Measurements from ENCODE around the gene FUS. TPM values are rescaled to one million over a fixed set of nuclear protein-coding genes. Genes with fewer than 3 reads are reported as not detected.

FUS gene
- total and polyA plus RNA-seq, 2 of the 13 experiments (the other 11 are each of a cell fraction or from before 2014, with no cell fraction given) = 68.1 to 168 TPM

DNA sequence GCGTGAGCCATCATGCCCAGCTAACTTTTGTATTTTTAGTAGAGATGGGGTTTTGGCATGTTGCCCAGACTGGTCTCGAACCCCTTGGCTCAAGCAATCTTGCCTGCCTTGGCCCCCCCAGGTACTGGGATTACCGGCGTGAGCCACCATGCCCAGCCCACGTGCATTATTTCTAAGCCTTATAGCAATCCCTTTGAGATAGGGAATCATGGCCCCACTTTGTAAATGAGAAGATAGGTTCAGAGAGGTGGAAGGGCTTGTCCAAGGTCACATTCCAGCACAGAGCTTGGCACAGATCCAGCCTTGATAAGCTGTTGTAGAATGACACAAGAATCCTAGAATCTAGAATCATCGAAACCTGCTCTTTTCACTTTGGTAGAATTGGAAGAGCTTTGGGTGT is 26.8 kb downstream of the FUS start (continued):
- TF ChIP-seq, protein P1, sequence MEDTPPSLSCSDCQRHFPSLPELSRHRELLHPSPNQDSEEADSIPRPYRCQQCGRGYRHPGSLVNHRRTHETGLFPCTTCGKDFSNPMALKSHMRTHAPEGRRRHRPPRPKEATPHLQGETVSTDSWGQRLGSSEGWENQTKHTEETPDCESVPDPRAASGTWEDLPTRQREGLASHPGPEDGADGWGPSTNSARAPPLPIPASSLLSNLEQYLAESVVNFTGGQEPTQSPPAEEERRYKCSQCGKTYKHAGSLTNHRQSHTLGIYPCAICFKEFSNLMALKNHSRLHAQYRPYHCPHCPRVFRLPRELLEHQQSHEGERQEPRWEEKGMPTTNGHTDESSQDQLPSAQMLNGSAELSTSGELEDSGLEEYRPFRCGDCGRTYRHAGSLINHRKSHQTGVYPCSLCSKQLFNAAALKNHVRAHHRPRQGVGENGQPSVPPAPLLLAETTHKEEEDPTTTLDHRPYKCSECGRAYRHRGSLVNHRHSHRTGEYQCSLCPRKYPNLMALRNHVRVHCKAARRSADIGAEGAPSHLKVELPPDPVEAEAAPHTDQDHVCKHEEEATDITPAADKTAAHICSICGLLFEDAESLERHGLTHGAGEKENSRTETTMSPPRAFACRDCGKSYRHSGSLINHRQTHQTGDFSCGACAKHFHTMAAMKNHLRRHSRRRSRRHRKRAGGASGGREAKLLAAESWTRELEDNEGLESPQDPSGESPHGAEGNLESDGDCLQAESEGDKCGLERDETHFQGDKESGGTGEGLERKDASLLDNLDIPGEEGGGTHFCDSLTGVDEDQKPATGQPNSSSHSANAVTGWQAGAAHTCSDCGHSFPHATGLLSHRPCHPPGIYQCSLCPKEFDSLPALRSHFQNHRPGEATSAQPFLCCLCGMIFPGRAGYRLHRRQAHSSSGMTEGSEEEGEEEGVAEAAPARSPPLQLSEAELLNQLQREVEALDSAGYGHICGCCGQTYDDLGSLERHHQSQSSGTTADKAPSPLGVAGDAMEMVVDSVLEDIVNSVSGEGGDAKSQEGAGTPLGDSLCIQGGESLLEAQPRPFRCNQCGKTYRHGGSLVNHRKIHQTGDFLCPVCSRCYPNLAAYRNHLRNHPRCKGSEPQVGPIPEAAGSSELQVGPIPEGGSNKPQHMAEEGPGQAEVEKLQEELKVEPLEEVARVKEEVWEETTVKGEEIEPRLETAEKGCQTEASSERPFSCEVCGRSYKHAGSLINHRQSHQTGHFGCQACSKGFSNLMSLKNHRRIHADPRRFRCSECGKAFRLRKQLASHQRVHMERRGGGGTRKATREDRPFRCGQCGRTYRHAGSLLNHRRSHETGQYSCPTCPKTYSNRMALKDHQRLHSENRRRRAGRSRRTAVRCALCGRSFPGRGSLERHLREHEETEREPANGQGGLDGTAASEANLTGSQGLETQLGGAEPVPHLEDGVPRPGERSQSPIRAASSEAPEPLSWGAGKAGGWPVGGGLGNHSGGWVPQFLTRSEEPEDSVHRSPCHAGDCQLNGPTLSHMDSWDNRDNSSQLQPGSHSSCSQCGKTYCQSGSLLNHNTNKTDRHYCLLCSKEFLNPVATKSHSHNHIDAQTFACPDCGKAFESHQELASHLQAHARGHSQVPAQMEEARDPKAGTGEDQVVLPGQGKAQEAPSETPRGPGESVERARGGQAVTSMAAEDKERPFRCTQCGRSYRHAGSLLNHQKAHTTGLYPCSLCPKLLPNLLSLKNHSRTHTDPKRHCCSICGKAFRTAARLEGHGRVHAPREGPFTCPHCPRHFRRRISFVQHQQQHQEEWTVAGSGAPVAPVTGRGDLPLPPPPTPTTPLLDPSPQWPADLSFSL (CRISPR knock-in tag; IDR thresholded peaks at IDR 0.05) = no peak
- no peak for TF ChIP-seq NR1H2 (CRISPR knock-in tag; IDR thresholded peaks at IDR 0.05; ENCODE audit: borderline replicate concordance, low read depth)
- TF ChIP-seq FOXA3 (CRISPR knock-in tag; IDR thresholded peaks at IDR 0.05) = peak; percentile 66
- TF ChIP-seq GATAD1 (CRISPR knock-in tag; IDR thresholded peaks at IDR 0.05) = 0 out of 2 replicates have a peak, but pooled peaks have one; percentile 30
- TF ChIP-seq, protein P2, sequence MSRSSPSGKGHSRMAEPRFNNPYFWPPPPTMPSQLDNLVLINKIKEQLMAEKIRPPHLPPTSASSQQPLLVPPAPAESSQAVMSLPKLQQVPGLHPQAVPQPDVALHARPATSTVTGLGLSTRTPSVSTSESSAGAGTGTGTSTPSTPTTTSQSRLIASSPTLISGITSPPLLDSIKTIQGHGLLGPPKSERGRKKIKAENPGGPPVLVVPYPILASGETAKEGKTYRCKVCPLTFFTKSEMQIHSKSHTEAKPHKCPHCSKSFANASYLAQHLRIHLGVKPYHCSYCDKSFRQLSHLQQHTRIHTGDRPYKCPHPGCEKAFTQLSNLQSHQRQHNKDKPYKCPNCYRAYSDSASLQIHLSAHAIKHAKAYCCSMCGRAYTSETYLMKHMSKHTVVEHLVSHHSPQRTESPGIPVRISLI (CRISPR knock-in tag; IDR thresholded peaks at IDR 0.05; ENCODE audit: borderline replicate concordance) = no peak
- peak; percentile 12; the same call in 1 of the 2 replicates for TF ChIP-seq POGZ (CRISPR knock-in tag; IDR thresholded peaks at IDR 0.05)
- no peak for TF ChIP-seq ZNF629 (CRISPR knock-in tag; conservative IDR thresholded peaks at IDR 0.05)
- TF ChIP-seq TCF7L2 (IDR thresholded peaks at IDR 0.05; ENCODE audit: low read depth, low read length) = no peak
- TF ChIP-seq ZNF678 (CRISPR knock-in tag; IDR thresholded peaks at IDR 0.05) = no peak
- peak; percentile 73 for TF ChIP-seq SALL1 (CRISPR knock-in tag; IDR thresholded peaks at IDR 0.05)
- 0 out of 2 replicates have a peak, but pooled peaks have one; percentile 32 for TF ChIP-seq SP5 (CRISPR knock-in tag; IDR thresholded peaks at IDR 0.05; ENCODE audit: borderline replicate concordance, low read depth)
- peak in 1 of 2 experiments; percentile 66; a peak in 1 of 4 replicates for TF ChIP-seq KLF16 (CRISPR knock-in tag; IDR thresholded peaks at IDR 0.05)
- TF ChIP-seq, protein P3, sequence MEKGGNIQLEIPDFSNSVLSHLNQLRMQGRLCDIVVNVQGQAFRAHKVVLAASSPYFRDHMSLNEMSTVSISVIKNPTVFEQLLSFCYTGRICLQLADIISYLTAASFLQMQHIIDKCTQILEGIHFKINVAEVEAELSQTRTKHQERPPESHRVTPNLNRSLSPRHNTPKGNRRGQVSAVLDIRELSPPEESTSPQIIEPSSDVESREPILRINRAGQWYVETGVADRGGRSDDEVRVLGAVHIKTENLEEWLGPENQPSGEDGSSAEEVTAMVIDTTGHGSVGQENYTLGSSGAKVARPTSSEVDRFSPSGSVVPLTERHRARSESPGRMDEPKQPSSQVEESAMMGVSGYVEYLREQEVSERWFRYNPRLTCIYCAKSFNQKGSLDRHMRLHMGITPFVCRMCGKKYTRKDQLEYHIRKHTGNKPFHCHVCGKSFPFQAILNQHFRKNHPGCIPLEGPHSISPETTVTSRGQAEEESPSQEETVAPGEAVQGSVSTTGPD (CRISPR knock-in tag; IDR thresholded peaks at IDR 0.05) = no peak
- TF ChIP-seq PHF21A (CRISPR knock-in tag; IDR thresholded peaks at IDR 0.05) = peak; percentile 89
- TF ChIP-seq, protein P4, sequence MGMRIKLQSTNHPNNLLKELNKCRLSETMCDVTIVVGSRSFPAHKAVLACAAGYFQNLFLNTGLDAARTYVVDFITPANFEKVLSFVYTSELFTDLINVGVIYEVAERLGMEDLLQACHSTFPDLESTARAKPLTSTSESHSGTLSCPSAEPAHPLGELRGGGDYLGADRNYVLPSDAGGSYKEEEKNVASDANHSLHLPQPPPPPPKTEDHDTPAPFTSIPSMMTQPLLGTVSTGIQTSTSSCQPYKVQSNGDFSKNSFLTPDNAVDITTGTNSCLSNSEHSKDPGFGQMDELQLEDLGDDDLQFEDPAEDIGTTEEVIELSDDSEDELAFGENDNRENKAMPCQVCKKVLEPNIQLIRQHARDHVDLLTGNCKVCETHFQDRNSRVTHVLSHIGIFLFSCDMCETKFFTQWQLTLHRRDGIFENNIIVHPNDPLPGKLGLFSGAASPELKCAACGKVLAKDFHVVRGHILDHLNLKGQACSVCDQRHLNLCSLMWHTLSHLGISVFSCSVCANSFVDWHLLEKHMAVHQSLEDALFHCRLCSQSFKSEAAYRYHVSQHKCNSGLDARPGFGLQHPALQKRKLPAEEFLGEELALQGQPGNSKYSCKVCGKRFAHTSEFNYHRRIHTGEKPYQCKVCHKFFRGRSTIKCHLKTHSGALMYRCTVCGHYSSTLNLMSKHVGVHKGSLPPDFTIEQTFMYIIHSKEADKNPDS (CRISPR knock-in tag; IDR thresholded peaks at IDR 0.05) = no peak
- TF ChIP-seq, protein P5, sequence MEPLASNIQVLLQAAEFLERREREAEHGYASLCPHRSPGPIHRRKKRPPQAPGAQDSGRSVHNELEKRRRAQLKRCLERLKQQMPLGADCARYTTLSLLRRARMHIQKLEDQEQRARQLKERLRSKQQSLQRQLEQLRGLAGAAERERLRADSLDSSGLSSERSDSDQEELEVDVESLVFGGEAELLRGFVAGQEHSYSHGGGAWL (CRISPR knock-in tag; IDR thresholded peaks at IDR 0.05) = no peak
- no peak for TF ChIP-seq HNRNPK (IDR thresholded peaks at IDR 0.05; ENCODE audit: low read depth, low read length, poor library complexity, severe bottlenecking)
- no peak for TF ChIP-seq PHF5A (CRISPR knock-in tag; IDR thresholded peaks at IDR 0.05; ENCODE audit: low read depth, unreplicated experiment)
- no peak for TF ChIP-seq ZFP36L1 (CRISPR knock-in tag; IDR thresholded peaks at IDR 0.05)
- TF ChIP-seq SIN3B (IDR thresholded peaks at IDR 0.05; ENCODE audit: low read length) = no peak

Data from HepG2 (cell line).